Lower leg skin (tissue), 4 donors: ENCODE data around the gene WNK4. TPM values are rescaled to one million over a fixed set of nuclear protein-coding genes. Genes with fewer than 3 reads are reported as not detected.

Experiments used
- DNase-seq, 2 donors: peaks; one replicate each; pipeline ENCODE4 v3.0.0-alpha.2; 2019; ENCODE audit warnings: low spot score in 2 of 2
- H3K4me3 ChIP-seq: fragments of 200-600 bp; sonication (generic); 2 replicates; pipeline ENCODE4 v1.5.1; 2017; ENCODE audit warnings: mild to moderate bottlenecking, low read depth; ENCODE audit not compliant: poor library complexity, severe bottlenecking
- CTCF ChIP-seq, 3 donors: fragments of 450-650 bp; IDR thresholded peaks; one replicate each; pipeline ENCODE4 v1.5.1; 2016; ENCODE audit warnings: antibody characterized with exemption in 3 of 3, mild to moderate bottlenecking in 3 of 3, moderate library complexity in 2 of 3
- POLR2A ChIP-seq, 2 donors: fragments of 450-650 bp; IDR thresholded peaks; one replicate each; pipeline ENCODE4 v1.6.1; 2016 to 2017; ENCODE audit warnings: antibody characterized with exemption in 2 of 2, mild to moderate bottlenecking in 1 of 2, moderate library complexity in 1 of 2
- WGBS, 2 donors: methylation state at CpG; one replicate each; pipeline ENCODE4 v1.1.5; 2018; 5-methylcytosine and 5-hydroxymethylcytosine counted together
- intact Hi-C: fragments of 100-400 bp; cut with DNase I; formaldehyde crosslinking; loops from one replicate; pipeline ENCODE4 v1.15.0; 2023; ENCODE audit warnings: low total_unique reads
- microRNA-seq, 2 donors: library from miRNA; unstranded; fragments of <30 nt; microRNA quantifications; one replicate each; pipeline ENCODE4, GENCODE V29; 2016; ENCODE audit warnings: borderline replicate concordance in 2 of 2, borderline number of aligned reads in 1 of 2
- total RNA-seq, 4 donors: library from RNA; depleted of rRNA; stranded (reverse); fragments of >200 nt; gene quantifications; one replicate each; pipeline ENCODE4 v1.1.0, GENCODE V29; 2016

Gene WNK4
- total RNA-seq, 4 donors from 2014 or later = 0.62 to 1.0 TPM; not detected in 2

GRCh38 chr17:42845556-42845917 lies 65.1 kb downstream of the WNK4 start:
- WGBS, 2 donors = 92 to 93% methylated on average over 12 of the region's 12 CpGs
- peak in 1 of 2 donors; percentile 76 for DNase-seq
- intact Hi-C loops = loop anchor here (5.0 to 10.0 kb wide), 2 partner anchors 89 to 152 kb away; partner anchors contain the start of gene RPL27
- no peak overlapping the region for H3K4me3 ChIP-seq
- TF ChIP-seq POLR2A (IDR thresholded peaks at IDR 0.05) (no peak), CTCF (IDR thresholded peaks at IDR 0.05) (no peak)

GRCh38 chr17:42845918-42846593 lies 65.6 kb downstream of the WNK4 start:
- no peak overlapping the region for H3K4me3 ChIP-seq
- peak in 1 of 2 donors; percentile 76 for DNase-seq
- 67 to 71% methylated on average over 7 of the region's 7 CpGs for WGBS, 2 donors
- no peak for TF ChIP-seq POLR2A (IDR thresholded peaks at IDR 0.05)
- TF ChIP-seq CTCF (IDR thresholded peaks at IDR 0.05) = no peak
- intact Hi-C loops = loop anchor here (5.0 to 10.0 kb wide), 2 partner anchors 89 to 151 kb away; partner anchors contain the start of gene RPL27

Small RNA genes lying within 50 kb of the gene (microRNA-seq; reads per million reads assigned to microRNA genes)
- gene MIR6781 = 0 reads per million in 2 donors

Other genes with a start within 250 kb of the WNK4 start
- gene NAGLU, start 244.4 kb upstream of the WNK4 start, total RNA-seq = 10 to 100 TPM; 32.9 to 50.5 (median 36.7) TPM
- gene HSD17B1, start 227.7 kb upstream of the WNK4 start, total RNA-seq = 1 to 10 TPM; 2.3 to 6.6 (median 4.6) TPM
- gene COASY, start 218.5 kb upstream of the WNK4 start, total RNA-seq = 10 to 100 TPM; 32.4 to 49.5 (median 41.7) TPM
- 10 to 100 TPM; 37.8 to 43.2 (median 39.3) TPM for gene MLX, start 213.5 kb upstream of the WNK4 start, total RNA-seq
- gene PSMC3IP, start 202.9 kb upstream of the WNK4 start, total RNA-seq = 1 to 10 TPM in 2 of 4 donors, under 1 TPM in 2; 0.67 to 3.6 (median 1.8) TPM
- gene RETREG3, start 171.2 kb upstream of the WNK4 start, total RNA-seq = 100 to 1,000 TPM in 1 of 4 donors, 10 to 100 TPM in 3; 69.4 to 106 (median 84.3) TPM
- 10 to 100 TPM; 54.4 to 61.1 (median 56.7) TPM for gene TUBG1, start 170.9 kb upstream of the WNK4 start, total RNA-seq
- gene TUBG2, start 121.3 kb upstream of the WNK4 start, total RNA-seq = 10 to 100 TPM; 10.6 to 19.3 (median 13.7) TPM
- gene PLEKHH3, start 103.6 kb upstream of the WNK4 start, total RNA-seq = 10 to 100 TPM; 36.1 to 66.6 (median 44.0) TPM
- gene CCR10, start 98.8 kb upstream of the WNK4 start, total RNA-seq = 1 to 10 TPM in 2 of 4 donors, not detected in 2; 1.4 to 1.6 TPM
- 1 to 10 TPM in 1 of 4 donors, under 1 TPM in 3; 0.13 to 1.5 (median 0.65) TPM for gene CNTNAP1, start 98.1 kb upstream of the WNK4 start, total RNA-seq
- gene EZH1, start 35.6 kb upstream of the WNK4 start, total RNA-seq = 10 to 100 TPM; 32.7 to 71.9 (median 43.9) TPM
- 10 to 100 TPM in 3 of 4 donors, 1 to 10 TPM in 1; 9.6 to 34.2 (median 12.0) TPM for gene RAMP2, start 19.4 kb upstream of the WNK4 start, total RNA-seq
- gene VPS25, start 7.2 kb upstream of the WNK4 start, total RNA-seq = 10 to 100 TPM; 39.2 to 79.8 (median 61.0) TPM
- gene COA3, start 18.1 kb downstream of the WNK4 start, total RNA-seq = 10 to 100 TPM; 40.7 to 64.0 (median 61.1) TPM
- 1 to 10 TPM in 1 of 4 donors, under 1 TPM in 1, not detected in 2; 0.17 to 1.4 TPM for gene CNTD1, start 18.3 kb downstream of the WNK4 start, total RNA-seq
- 100 to 1,000 TPM in 2 of 4 donors, 10 to 100 TPM in 2; 70.7 to 113 (median 93.0) TPM for gene BECN1, start 43.7 kb downstream of the WNK4 start, total RNA-seq
- gene PSME3, start 52.8 kb downstream of the WNK4 start, total RNA-seq = 10 to 100 TPM; 56.2 to 82.0 (median 75.1) TPM
- gene AOC2, start 64.0 kb downstream of the WNK4 start, total RNA-seq = 1 to 10 TPM in 3 of 4 donors, under 1 TPM in 1; 0.52 to 2.4 (median 1.2) TPM
- 10 to 100 TPM in 1 of 4 donors, 1 to 10 TPM in 3; 4.7 to 11.2 (median 8.1) TPM for gene AOC3, start 70.6 kb downstream of the WNK4 start, total RNA-seq
- gene G6PC1, start 120.2 kb downstream of the WNK4 start, total RNA-seq = not detected
- 10 to 100 TPM; 10.3 to 21.7 (median 17.2) TPM for gene AARSD1, start 183.8 kb downstream of the WNK4 start, total RNA-seq
- gene PTGES3L, start 199.5 kb downstream of the WNK4 start, total RNA-seq = 1 to 10 TPM in 1 of 4 donors, under 1 TPM in 1, not detected in 2; 0.19 to 1.8 TPM
- gene RUNDC1, start 200.0 kb downstream of the WNK4 start, total RNA-seq = 10 to 100 TPM; 12.6 to 16.0 (median 13.0) TPM
- gene RPL27, start 217.8 kb downstream of the WNK4 start, total RNA-seq = 1,000 to 10,000 TPM; 1,091 to 1,783 (median 1,434) TPM
- 10 to 100 TPM in 3 of 4 donors, 1 to 10 TPM in 1; 7.6 to 18.5 (median 16.9) TPM for gene IFI35, start 226.2 kb downstream of the WNK4 start, total RNA-seq
- 100 to 1,000 TPM; 209 to 329 (median 254) TPM for gene VAT1, start 241.8 kb downstream of the WNK4 start, total RNA-seq
- 1 to 10 TPM in 2 of 4 donors, under 1 TPM in 2; 0.65 to 2.7 (median 1.0) TPM for gene RND2, start 244.6 kb downstream of the WNK4 start, total RNA-seq